Activated CD4-positive, alpha-beta T cell treated with anti-CD3 and anti-CD28 coated beads, Interleukin-2, amount 50 U/mL, for 24 hours (primary cell): ENCODE measurements around the gene KRTAP21-3.
"Not testable (repeated sequence)": the region's sequence is repeated elsewhere in the genome, so short reads cannot be mapped to it uniquely, and the experiment has no call there.

Experiments
- DNase-seq, 2 donors: peaks; one replicate each; pipeline ENCODE4 v3.0.0-alpha.2; 2020; ENCODE audit warnings: low read depth in 1 of 2, low spot score in 1 of 2

KRTAP21-3 gene

GRCh38 chr21:30718239-30718909, at the start of gene KRTAP21-3:
Gene KRTAP21-3 (minus strand): TSS chr21:30718777. CDS start chr21:30718759, 18 bp downstream.
- peak in 1 of 2 donors; percentile 19 for DNase-seq

GRCh38 chr21:30760776-30761175, 42.2 kb upstream of the KRTAP21-3 start:
- DNase-seq = no peak

- DNase-seq = no peak
Observed at GRCh38 chr21:30758306-30758705, 39.7 kb upstream of the KRTAP21-3 start.

GRCh38 chr21:30755328-30755727, 36.8 kb upstream of the KRTAP21-3 start, which contains the start of gene KRTAP21-1:
Gene KRTAP21-1 (minus strand): TSS chr21:30755428. CDS start chr21:30755378, 50 bp downstream.
- not testable (repeated sequence) for DNase-seq

- DNase-seq = no peak
Observed at GRCh38 chr21:30747159-30747558, 28.6 kb upstream of the KRTAP21-3 start, which contains the start of gene KRTAP21-2. Gene KRTAP21-2 (minus strand): TSS chr21:30747259. CDS start chr21:30747202, 57 bp downstream.

- DNase-seq = no peak
Observed at GRCh38 chr21:30740462-30740861, 21.9 kb upstream of the KRTAP21-3 start.

GRCh38 chr21:30733026-30733425, 14.4 kb upstream of the KRTAP21-3 start:
- no peak for DNase-seq

GRCh38 chr21:30726726-30727125, 8.1 kb upstream of the KRTAP21-3 start:
- DNase-seq = no peak

- DNase-seq = peak in 1 of 2 donors; percentile 7
Observed at GRCh38 chr21:30719401-30719800, 824 bp upstream of the KRTAP21-3 start.

- no peak for DNase-seq
Observed at GRCh38 chr21:30717105-30717504, 1.5 kb downstream of the KRTAP21-3 start.

GRCh38 chr21:30714946-30715345, 3.6 kb downstream of the KRTAP21-3 start:
- DNase-seq = no peak

- no peak for DNase-seq
Observed at GRCh38 chr21:30714456-30714855, 4.1 kb downstream of the KRTAP21-3 start.

- no peak for DNase-seq
Observed at GRCh38 chr21:30713766-30714165, 4.8 kb downstream of the KRTAP21-3 start.

- peak in 1 of 2 donors; percentile 55 for DNase-seq
Observed at GRCh38 chr21:30710499-30710898, 8.1 kb downstream of the KRTAP21-3 start.

GRCh38 chr21:30707409-30707808, 11.2 kb downstream of the KRTAP21-3 start:
- no peak for DNase-seq

- no peak for DNase-seq
Observed at GRCh38 chr21:30695956-30696355, 22.6 kb downstream of the KRTAP21-3 start.

- no peak for DNase-seq
Observed at GRCh38 chr21:30689822-30690221, 28.8 kb downstream of the KRTAP21-3 start.

- no peak for DNase-seq
Observed at GRCh38 chr21:30684506-30684905, 34.1 kb downstream of the KRTAP21-3 start.

GRCh38 chr21:30680586-30680985, 38.0 kb downstream of the KRTAP21-3 start:
- no peak for DNase-seq

- DNase-seq = no peak
Observed at GRCh38 chr21:30676737-30677136, 41.8 kb downstream of the KRTAP21-3 start.

- no peak for DNase-seq
Observed at GRCh38 chr21:30674312-30674711, 44.3 kb downstream of the KRTAP21-3 start.

GRCh38 chr21:30672985-30673650, 45.5 kb downstream of the KRTAP21-3 start:
- DNase-seq = no peak
